Left renal cortex interstitium (tissue), 4 donors: Measurements from ENCODE around the gene SAMD4B. TPM values are rescaled to one million over a fixed set of nuclear protein-coding genes. Genes with fewer than 3 reads are reported as not detected.
"Not testable (repeated sequence)": the region's sequence is repeated elsewhere in the genome, so short reads cannot be mapped to it uniquely, and the experiment has no call there.

Source experiments
- DNase-seq, 4 donors: peaks; one replicate each; pipeline ENCODE4 v3.0.0-alpha.2; 2013; ENCODE audit warnings: low read depth in 4 of 4, low spot score in 2 of 4, missing footprints in 1 of 4
- polyA plus RNA-seq, 4 donors: library from polyadenylated mRNA; unstranded; fragments of 120-200 nt; gene quantifications; one replicate each; pipeline ENCODE4 v1.2.1, GENCODE V29; 2013; ENCODE audit not compliant: insufficient read length in 4 of 4

The SAMD4B gene
- polyA plus RNA-seq, 4 donors: 86.6 to 165 (median 124) TPM

- no peak for DNase-seq
Observed at GRCh38 chr19:39333507-39333906, 8.7 kb upstream of the SAMD4B start.

DNA sequence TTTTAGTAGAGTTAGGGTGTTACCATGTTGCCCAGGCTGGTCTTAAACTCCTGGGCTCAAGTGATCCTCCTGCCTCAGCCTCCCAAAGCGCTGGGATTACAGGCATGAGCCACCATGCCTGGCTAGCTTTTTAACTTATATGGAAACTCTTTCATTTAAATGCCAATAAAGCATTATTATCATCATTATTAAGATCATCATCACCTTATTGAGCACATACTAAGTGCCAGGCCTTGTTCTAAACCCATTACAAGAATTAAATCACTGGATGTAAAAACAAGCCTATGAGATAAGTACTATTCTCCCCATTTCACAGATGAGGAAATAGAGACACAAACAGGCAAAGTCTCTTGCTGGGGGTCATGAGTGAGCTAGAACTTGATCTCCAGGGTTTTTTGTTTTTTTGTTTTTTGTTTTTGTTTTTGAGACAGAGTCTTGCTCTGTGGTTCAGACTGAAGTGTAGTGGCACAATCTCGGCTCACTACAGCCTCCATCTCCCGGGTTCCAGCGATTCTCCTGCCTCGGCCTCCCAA is 7.7 kb upstream of the SAMD4B start:
- no peak for DNase-seq

- DNase-seq: no peak
Observed at GRCh38 chr19:39335168-39335548, 7.1 kb upstream of the SAMD4B start.

GRCh38 chr19:39336483-39336882 is 5.7 kb upstream of the SAMD4B start:
- DNase-seq: no peak

GRCh38 chr19:39339674-39340073 is 2.5 kb upstream of the SAMD4B start:
- no peak for DNase-seq

GRCh38 chr19:39340156-39340555 is 2.1 kb upstream of the SAMD4B start:
- DNase-seq: not testable (repeated sequence)

- DNase-seq: peak in 1 of 4 donors; percentile 32
Observed at GRCh38 chr19:39341129-39341718, 997 bp upstream of the SAMD4B start.

- no peak for DNase-seq
Observed at GRCh38 chr19:39342647-39343305, 555 bp downstream of the SAMD4B start.

DNA sequence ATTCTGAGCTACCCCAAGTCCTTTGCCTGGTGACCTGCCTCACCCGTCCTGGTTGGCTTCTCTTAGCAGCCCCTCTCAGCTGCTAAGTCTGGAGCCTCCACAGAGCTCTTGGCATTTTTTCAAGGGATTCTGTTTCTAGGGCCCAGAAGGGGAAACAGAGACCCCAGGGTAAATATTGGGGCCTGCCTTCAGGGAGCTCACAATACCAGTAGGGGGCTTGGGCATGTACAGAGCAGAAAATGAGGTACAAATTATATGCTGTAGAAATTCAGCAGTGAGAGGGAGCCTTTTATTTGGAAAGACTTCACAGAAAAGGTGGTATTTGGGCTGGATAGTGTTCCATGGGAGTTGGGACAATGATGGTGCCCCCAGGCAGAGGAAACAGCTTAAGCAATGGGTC is 3.7 kb downstream of the SAMD4B start:
- no peak for DNase-seq

DNA sequence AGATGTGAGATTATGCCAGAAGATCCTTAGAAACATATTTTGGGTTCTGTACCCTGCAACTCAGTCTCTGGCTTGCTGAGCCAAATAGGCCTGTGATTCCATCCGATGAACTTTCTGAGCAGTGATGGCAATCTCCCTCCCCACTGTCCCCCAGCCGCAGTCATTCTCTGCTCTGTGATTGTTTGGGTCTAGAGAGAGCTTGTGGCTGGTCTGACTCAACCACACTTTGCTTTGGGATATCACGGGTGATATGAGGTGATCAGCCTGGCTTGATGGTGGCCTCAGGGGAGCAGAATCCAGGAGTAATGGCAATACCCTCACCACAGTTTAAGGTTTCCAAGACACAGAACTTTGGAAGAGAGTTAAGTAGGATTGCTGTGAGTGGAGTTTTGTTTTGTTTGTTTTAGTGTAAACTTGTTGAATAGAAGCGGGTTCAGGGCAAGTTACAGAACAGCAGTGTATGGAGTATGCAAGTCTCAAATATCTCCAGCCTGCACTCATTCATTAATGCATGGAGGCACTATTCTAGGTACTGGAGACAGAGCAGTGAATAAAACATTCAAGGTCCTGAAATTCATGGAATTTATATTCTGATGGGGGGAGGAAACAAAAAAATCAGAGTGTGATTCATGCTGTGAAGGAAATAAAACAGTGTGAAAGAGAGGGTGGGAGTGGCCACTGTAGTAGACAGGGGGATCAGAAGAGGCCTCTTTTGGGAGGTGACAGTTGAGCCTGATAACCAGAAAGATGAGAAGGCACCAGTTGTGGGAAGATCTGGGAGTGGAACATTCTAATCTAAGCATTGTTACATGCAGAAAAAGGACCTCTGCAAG is 5.3 kb downstream of the SAMD4B start:
- no peak for DNase-seq

DNA sequence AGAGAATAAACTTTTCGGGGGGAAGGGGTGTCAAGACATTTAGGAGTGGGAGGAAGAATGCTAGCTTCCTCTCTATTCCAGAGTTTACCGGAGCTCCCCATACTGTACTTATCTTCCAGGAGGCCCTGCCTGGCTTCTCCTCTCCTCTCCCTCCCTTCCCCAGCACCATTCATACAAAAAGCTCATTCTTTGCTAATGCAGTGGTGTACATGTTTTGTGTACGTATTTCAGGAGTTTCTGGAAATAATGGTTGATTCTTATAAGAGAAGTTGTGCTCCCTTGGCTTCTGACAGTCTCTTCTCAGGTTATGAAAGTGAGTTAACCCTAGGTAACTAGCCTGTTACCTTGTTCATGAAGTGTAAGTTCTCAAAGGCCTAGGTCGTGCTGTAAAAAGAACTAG is 7.1 kb downstream of the SAMD4B start:
- no peak for DNase-seq

DNA sequence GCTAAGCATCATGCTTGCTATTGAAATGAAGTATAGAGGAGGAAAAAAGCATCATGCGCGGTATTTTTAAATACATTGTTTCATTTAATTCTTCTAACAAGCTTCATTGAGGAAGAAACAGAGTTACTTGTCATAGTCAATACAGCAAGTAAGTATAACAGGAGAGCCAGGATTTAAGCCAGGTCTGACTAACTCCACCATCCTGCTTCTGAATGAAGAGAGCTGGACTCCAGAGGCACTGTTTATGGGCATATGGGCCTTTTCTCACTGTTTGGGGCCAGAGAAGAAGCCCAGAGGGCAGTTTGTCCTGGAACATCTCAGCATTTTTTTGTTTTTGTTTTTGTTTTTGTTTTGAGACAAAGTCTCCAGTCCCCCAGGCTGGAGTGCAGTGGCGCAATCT is 7.9 kb downstream of the SAMD4B start:
- DNase-seq: no peak

- no peak for DNase-seq
Observed at GRCh38 chr19:39351537-39352064, 9.4 kb downstream of the SAMD4B start.

GRCh38 chr19:39352381-39353255 is 10.4 kb downstream of the SAMD4B start:
- no peak for DNase-seq

GRCh38 chr19:39355253-39355652 is 13.0 kb downstream of the SAMD4B start:
- no peak for DNase-seq

- DNase-seq: no peak
Observed at GRCh38 chr19:39356073-39356472, 13.9 kb downstream of the SAMD4B start.

DNA sequence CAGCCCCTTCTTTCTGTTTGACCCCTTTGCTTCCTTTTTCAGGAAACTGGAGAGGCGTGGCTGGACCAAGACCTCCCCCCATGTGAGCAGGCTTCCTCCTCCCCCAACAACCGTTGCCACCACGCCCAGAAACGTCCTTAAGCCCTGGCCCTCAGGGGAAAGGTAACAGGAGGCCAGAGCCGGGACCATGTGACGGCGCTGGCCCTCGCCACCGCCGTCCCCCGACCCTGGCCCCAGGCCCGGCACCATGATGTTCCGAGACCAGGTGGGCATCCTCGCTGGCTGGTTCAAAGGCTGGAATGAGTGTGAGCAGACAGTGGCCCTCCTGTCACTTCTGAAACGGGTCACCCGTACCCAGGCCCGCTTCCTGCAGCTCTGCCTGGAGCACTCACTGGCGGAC is 14.4 kb downstream of the SAMD4B start:
- no peak for DNase-seq

DNA sequence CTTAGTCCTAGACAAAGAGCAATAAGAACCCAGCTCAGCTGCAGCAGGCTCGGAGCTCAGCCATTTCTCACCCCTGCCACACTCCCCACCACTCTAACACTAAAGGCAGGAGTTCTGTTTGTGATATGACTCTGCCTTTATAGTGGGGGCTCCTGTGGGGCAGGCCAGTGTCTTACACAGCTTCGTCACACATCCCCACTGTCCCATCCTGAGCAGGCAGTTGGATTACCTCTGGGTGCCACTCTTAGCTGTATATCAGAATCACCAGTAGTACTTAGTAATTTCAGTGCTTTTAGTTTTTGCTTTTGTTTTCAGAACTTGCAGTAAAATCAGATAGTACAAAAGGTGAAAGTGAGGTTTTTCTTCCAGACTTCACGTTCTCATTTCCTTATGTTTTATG is 16.8 kb downstream of the SAMD4B start:
- no peak for DNase-seq

DNA sequence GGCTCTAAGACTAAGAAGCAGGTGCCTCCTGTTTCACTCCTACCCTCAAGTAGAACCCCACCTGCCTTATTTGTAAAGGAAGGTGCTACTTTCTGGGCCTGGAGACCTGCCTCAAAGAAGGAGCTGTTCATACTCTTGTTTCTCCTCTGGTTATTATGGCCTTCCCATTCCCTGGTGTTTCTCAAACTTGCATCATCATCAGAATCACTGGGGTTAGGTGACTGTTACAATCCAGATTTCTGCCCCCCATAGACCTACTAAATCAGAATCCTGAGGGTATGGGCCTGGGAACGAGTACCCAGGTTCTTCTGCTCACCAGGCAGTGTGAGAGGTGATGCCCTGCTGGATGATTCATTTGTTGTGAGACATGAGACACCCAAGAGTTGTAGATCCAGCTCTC is 18.4 kb downstream of the SAMD4B start:
- DNase-seq: no peak
